GM12865 (cell line): Measurements from ENCODE around the gene EHBP1.

ENCODE experiments used
- DNase-seq: peaks from one replicate; pipeline ENCODE4 v3.0.0; 2010; ENCODE audit warnings: low read depth
- H3K4me3 ChIP-seq: 2 replicates; pipeline ENCODE4 v1.5.1; 2011; ENCODE audit warnings: mild to moderate bottlenecking, low read depth, low read length, control low read depth
- TF ChIP-seq, protein P1 (sequence below): IDR thresholded peaks from 2 replicates; pipeline ENCODE4 v1.5.1; 2011; ENCODE audit warnings: low read length, control low read depth, low read depth, inconsistent platforms; ENCODE audit not compliant: insufficient read depth; ENCODE audit errors: missing control alignments

The EHBP1 gene

DNA sequence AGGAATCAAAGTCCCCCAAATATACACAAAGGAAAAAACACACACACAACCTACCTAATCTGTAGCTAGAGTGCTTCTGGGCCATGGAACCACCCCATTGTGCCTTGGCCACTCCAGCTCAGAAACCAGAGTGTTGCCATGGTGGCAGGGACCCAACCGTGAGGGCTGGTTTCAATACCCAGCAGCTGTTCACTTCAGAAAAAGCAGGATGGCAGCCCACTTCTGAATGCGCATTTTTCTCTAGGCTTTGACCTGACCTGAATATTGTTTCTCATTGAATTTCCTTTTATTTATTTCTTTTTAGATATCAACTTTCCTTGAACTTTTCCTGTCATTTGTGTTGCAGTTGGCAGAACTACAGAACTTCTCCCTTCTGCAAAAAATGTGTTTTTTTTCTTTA, 43.0 kb upstream of the EHBP1 start:
- H3K4me3 ChIP-seq = no peak overlapping the region
- TF ChIP-seq, protein P1, sequence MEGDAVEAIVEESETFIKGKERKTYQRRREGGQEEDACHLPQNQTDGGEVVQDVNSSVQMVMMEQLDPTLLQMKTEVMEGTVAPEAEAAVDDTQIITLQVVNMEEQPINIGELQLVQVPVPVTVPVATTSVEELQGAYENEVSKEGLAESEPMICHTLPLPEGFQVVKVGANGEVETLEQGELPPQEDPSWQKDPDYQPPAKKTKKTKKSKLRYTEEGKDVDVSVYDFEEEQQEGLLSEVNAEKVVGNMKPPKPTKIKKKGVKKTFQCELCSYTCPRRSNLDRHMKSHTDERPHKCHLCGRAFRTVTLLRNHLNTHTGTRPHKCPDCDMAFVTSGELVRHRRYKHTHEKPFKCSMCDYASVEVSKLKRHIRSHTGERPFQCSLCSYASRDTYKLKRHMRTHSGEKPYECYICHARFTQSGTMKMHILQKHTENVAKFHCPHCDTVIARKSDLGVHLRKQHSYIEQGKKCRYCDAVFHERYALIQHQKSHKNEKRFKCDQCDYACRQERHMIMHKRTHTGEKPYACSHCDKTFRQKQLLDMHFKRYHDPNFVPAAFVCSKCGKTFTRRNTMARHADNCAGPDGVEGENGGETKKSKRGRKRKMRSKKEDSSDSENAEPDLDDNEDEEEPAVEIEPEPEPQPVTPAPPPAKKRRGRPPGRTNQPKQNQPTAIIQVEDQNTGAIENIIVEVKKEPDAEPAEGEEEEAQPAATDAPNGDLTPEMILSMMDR = no peak
- peak; percentile 36 for DNase-seq

DNA sequence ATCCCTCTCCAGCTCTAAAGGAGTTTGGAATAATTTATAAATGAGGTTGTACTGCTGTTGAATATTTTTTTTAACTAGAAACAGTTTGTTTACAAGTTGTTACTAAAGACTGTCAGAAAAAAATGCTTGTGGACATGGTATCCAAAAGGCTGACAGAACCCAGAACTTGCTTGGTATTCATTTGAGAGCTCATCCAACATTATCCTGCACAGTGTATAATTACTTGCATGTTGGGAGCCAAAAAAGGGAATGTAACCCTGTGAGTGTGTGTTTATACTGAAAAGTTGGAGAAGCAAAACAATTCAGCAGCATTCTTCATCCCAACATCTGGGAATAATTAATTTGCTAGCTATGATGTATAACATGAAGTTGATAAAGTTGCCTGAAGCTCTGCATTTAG, 42.1 kb upstream of the EHBP1 start:
- DNase-seq = no peak
- TF ChIP-seq, protein P1 = no peak
- no peak overlapping the region for H3K4me3 ChIP-seq

DNA sequence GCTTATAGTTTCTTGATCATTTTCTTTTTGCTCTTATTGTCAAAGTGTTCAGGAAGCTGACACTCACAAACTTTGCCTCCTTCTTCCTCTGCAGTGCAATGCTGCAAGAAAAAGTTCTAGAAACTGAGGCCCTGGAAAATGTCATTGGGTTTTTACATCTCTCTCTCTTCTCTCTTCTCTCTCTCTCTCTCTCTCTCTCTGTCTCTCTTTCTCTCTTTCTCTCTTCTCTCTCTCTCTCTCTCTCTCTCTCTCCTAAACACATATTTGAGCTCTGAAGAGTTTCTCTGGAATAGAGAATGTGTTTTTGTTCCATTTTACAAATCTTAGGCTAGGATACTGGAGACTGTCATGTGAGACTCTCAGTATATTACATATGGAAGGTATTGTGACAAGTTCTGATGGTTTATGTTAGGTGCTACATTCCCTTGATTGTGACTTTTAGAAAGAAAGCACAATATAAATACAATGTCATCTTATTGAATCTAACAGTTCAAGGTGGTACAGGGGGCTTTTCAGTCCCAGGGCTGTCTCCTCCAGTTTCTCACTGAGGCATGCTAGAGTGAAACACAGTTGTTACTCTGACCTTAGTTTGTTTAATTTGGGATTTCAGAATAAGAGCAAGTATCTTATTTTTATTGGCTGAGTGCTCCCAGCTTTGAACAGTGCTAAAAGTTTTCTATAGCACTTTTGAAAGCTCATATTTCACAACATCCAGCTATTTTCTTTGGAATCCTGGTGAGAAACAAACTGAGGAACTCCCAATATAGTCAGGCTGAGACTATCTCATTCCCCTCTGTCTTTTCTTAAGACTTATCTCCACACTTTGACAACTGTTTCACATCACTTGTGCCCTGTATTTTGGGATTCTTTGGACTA, 41.4 kb upstream of the EHBP1 start:
- TF ChIP-seq, protein P1 = no peak
- H3K4me3 ChIP-seq = no peak overlapping the region
- no peak for DNase-seq

DNA sequence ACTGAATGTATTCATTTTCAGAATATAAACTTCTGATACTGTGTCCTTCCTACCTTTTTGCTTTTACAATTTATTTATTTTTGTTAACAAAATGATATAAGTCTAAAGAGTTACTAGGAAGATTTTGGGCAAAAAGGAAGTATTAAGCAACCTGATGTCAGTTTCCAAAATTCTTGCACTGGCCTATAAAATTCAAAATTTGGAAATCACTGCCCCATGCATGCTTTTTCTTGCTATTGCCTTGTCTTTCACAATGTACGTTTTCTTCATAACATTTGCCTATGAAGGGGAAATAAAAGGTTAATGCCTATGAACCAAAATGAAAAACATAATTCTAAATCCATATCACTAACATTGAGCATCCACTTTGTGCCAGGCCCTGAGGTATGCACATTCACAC, 40.1 kb upstream of the EHBP1 start:
- TF ChIP-seq, protein P1 = no peak
- DNase-seq = no peak
- H3K4me3 ChIP-seq = no peak overlapping the region

DNA sequence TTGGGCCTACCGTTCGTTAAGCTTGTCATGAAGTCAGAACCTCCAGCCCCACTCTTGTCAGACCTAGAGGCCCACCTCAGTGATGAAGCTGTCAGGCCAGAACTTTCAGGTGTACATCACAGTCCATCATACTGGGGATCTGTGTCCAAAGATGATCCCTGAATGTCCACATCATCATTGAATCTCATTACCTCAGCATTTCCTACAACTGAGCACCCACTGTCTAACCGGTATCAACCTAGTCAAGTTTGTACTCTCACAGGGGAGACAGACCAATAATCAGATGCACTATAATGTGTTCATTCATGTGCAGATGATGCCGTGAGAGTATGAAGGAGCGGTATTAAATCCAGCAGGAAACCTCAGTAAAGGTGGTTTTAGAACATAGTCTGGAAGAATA, 36.3 kb upstream of the EHBP1 start:
- no peak overlapping the region for H3K4me3 ChIP-seq
- TF ChIP-seq, protein P1 = no peak
- DNase-seq = no peak

DNA sequence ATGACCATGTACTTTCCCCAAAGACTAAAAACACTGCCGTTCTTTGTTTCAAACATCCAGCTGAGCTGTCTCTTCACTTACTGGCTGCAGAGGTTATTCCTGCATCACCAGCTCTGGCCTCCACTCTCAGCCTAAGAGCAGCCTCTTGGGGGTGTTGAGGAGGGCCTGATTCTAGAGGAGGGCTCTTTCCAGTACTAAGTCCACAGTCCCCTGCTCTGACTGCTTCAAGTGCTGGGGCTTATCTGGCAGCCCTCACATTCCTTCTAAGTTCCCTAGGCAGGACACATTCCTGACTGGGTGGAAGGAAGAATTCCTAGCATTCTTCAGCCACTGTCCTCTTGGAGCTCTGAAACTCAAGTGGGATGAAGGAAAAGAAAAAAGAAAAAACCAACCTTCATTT, 32.9 kb upstream of the EHBP1 start:
- TF ChIP-seq, protein P1 = no peak
- DNase-seq = no peak
- no peak overlapping the region for H3K4me3 ChIP-seq

DNA sequence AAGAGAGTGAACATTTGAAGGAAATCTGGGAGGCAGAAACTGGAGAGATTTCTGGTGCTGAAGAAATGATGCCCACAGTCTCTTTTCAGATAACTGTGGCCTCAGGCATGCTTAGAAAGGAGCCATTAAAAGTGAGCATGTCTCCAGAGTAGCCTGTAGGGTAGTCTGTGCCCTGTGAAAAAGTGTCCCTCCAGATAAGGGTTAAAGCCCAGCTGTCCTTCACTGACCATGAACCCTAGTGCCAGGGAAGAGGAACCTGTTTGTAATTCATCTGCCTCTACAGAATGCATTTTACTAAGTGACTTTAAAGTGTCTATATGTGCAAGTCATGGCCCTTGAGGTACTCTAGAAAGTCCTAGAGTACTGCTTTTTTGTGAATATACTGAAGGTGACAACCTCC, 30.5 kb upstream of the EHBP1 start:
- TF ChIP-seq, protein P1 = no peak
- no peak for DNase-seq

More for the DNA sequence above, 30.5 kb upstream of the EHBP1 start:
- no peak overlapping the region for H3K4me3 ChIP-seq
